HepG2 (cell line): ENCODE measurements around the gene NIPSNAP3A.
A peak's percentile ranks its signal among the peaks of the same experiment; 100 is the strongest.

Source experiments
- CTCF ChIP-seq: sonication (generic); formaldehyde crosslinking; IDR thresholded peaks from 2 replicates; pipeline ENCODE4 v1.5.0; 2020; ENCODE audit warnings: mild to moderate bottlenecking, missing genetic modification reagents, moderate library complexity
- MXD1 ChIP-seq: sonication (generic); formaldehyde crosslinking; IDR thresholded peaks from 2 replicates; pipeline ENCODE4 v1.4.0; 2020; ENCODE audit warnings: mild to moderate bottlenecking, missing genetic modification reagents
- POLR2A ChIP-seq, 2 experiments: IDR thresholded peaks; 2 replicates each; pipeline ENCODE4 v1.6.1; 2011; ENCODE audit warnings: low read depth in 2 of 2, low read length in 2 of 2, mild to moderate bottlenecking in 1 of 2, moderate library complexity in 1 of 2; ENCODE audit not compliant: insufficient read depth in 1 of 2
- RFX5 ChIP-seq: IDR thresholded peaks from 2 replicates; pipeline ENCODE4 v1.6.1; 2011; ENCODE audit warnings: low read depth, low read length, improper control_type of control experiment
- U2AF1 ChIP-seq: fragments of 200-400 bp; formaldehyde crosslinking; optimal IDR thresholded peaks from 2 replicates; pipeline ENCODE3; 2017; ENCODE audit warnings: mild to moderate bottlenecking, low read depth, low read length
- ZNF567 ChIP-seq: sonication (generic); formaldehyde crosslinking; IDR thresholded peaks from 2 replicates; pipeline ENCODE4 v1.8.1; 2023; ENCODE audit warnings: mild to moderate bottlenecking, missing genetic modification reagents, borderline replicate concordance
- ZNF639 ChIP-seq: conservative IDR thresholded peaks from 2 replicates; pipeline ENCODE4 v1.6.1; 2018; ENCODE audit warnings: missing genetic modification reagents

- TF ChIP-seq RFX5, result no peak
- TF ChIP-seq ZNF639 (CRISPR knock-in tag), result no peak
- TF ChIP-seq CTCF (CRISPR knock-in tag), result peak; percentile 24; the same call in 1 of the 2 replicates
- no peak for TF ChIP-seq ZNF567 (CRISPR knock-in tag)
- TF ChIP-seq POLR2A (IDR thresholded peaks at IDR 0.05; ENCODE audit: insufficient read depth in 1 of 2, low read depth in 2 of 2, low read length in 2 of 2), result no peak
- TF ChIP-seq MXD1, result no peak
- no peak for TF ChIP-seq U2AF1
Measured at GRCh38 chr9:104780796-104781395, 33.4 kb downstream of the NIPSNAP3A start.
